Mesenchymal stem cell (in vitro differentiated cells and primary cell): ENCODE measurements around the gene PCBD2.

Experiments
- DNase-seq: peaks from one replicate; pipeline ENCODE4 v3.0.0-alpha.2; 2013
- H2AFZ ChIP-seq: one replicate; pipeline ENCODE4 v1.6.1; 2013; ENCODE audit warnings: low read depth, mild to moderate bottlenecking, control low read depth, inconsistent platforms, low read length, moderate library complexity
- H2AK5ac ChIP-seq: 2 replicates; pipeline ENCODE4 v1.6.1; 2013; ENCODE audit warnings: low read length, moderate library complexity, mild to moderate bottlenecking, inconsistent platforms; ENCODE audit not compliant: severe bottlenecking
- H2BK120ac ChIP-seq: one replicate; pipeline ENCODE4 v1.6.1; 2013; ENCODE audit warnings: low read depth, mild to moderate bottlenecking, inconsistent platforms, low read length, moderate library complexity
- H2BK12ac ChIP-seq, 2 experiments: one replicate each; pipeline ENCODE4 v1.6.1; 2013; ENCODE audit warnings: inconsistent platforms in 2 of 2, low read length in 2 of 2, mild to moderate bottlenecking in 2 of 2, moderate library complexity in 2 of 2, control low read depth in 1 of 2
- H2BK15ac ChIP-seq: one replicate; pipeline ENCODE4 v1.6.1; 2013; ENCODE audit warnings: mild to moderate bottlenecking, low read depth, inconsistent platforms; ENCODE audit not compliant: poor library complexity, severe bottlenecking
- H2BK5ac ChIP-seq: 2 replicates; pipeline ENCODE4 v1.6.1; 2013; ENCODE audit warnings: low read depth, mild to moderate bottlenecking, low read length, control low read depth, inconsistent platforms; ENCODE audit not compliant: poor library complexity, severe bottlenecking
- H3K14ac ChIP-seq, 2 experiments: one replicate each; pipeline ENCODE4 v1.6.1; 2013; ENCODE audit warnings: inconsistent platforms in 2 of 2, low read length in 2 of 2, control low read depth in 1 of 2, mild to moderate bottlenecking in 1 of 2, moderate library complexity in 1 of 2
- H3K18ac ChIP-seq, 2 experiments: one replicate each; pipeline ENCODE4 v1.6.1; 2013; ENCODE audit warnings: inconsistent platforms in 2 of 2, low read length in 2 of 2, control low read depth in 1 of 2, low read depth in 1 of 2, mild to moderate bottlenecking in 1 of 2
- H3K23ac ChIP-seq, 2 experiments: one replicate each; pipeline ENCODE4 v1.6.1; 2013; ENCODE audit warnings: inconsistent platforms in 2 of 2, low read length in 2 of 2, mild to moderate bottlenecking in 2 of 2, moderate library complexity in 2 of 2, control low read depth in 1 of 2
- H3K27ac ChIP-seq: 2 replicates; pipeline ENCODE4 v1.5.1; 2013; ENCODE audit warnings: mild to moderate bottlenecking, moderate library complexity, low read length, control low read depth, inconsistent platforms; ENCODE audit not compliant: poor library complexity, severe bottlenecking
- H3K27me3 ChIP-seq, 2 experiments: 2 replicates each; pipeline versions ENCODE4 v1.6.1 to v1.7.0; 2013; ENCODE audit warnings: low read length in 2 of 2, mild to moderate bottlenecking in 2 of 2, moderate library complexity in 2 of 2, control low read depth in 1 of 2, inconsistent platforms in 1 of 2; ENCODE audit not compliant: control insufficient read depth in 1 of 2, insufficient read depth in 1 of 2
- H3K36me3 ChIP-seq, 2 experiments: 2 replicates each; pipeline versions ENCODE4 v1.6.1 to v1.7.0; 2013; ENCODE audit warnings: low read length in 2 of 2, control low read depth in 1 of 2, inconsistent platforms in 1 of 2, low read depth in 1 of 2, mild to moderate bottlenecking in 1 of 2; ENCODE audit not compliant: insufficient read depth in 2 of 2, control insufficient read depth in 1 of 2
- H3K4ac ChIP-seq, 2 experiments: one replicate each; pipeline ENCODE4 v1.6.1; 2013; ENCODE audit warnings: inconsistent platforms in 2 of 2, low read length in 2 of 2, mild to moderate bottlenecking in 2 of 2, moderate library complexity in 2 of 2, control low read depth in 1 of 2, low read depth in 1 of 2
- H3K4me1 ChIP-seq: 2 replicates; pipeline ENCODE4 v1.6.1; 2013; ENCODE audit warnings: low read depth, low read length, control low read depth; ENCODE audit not compliant: control insufficient read depth, insufficient read depth
- H3K4me2 ChIP-seq: 2 replicates; pipeline ENCODE4 v1.6.1; 2013; ENCODE audit warnings: low read length, mild to moderate bottlenecking, inconsistent platforms; ENCODE audit not compliant: poor library complexity, severe bottlenecking
- H3K4me3 ChIP-seq, 2 experiments: 2 replicates each; pipeline versions ENCODE4 v1.5.1 to v1.7.0; 2013; ENCODE audit warnings: low read length in 2 of 2, mild to moderate bottlenecking in 2 of 2, control low read depth in 1 of 2, low read depth in 1 of 2; ENCODE audit not compliant: insufficient read depth in 1 of 2
- H3K79me1 ChIP-seq: replicated peaks from 2 replicates; pipeline ENCODE4 v1.6.1; 2013; ENCODE audit warnings: mild to moderate bottlenecking, control low read depth, low read length, inconsistent platforms; ENCODE audit not compliant: poor library complexity, severe bottlenecking
- H3K9ac ChIP-seq: 2 replicates; pipeline ENCODE4 v1.7.0; 2013; ENCODE audit warnings: mild to moderate bottlenecking, low read length, moderate library complexity
- H3K9me3 ChIP-seq: 2 replicates; pipeline ENCODE4 v1.7.0; 2013; ENCODE audit warnings: mild to moderate bottlenecking, low read length; ENCODE audit not compliant: control insufficient read depth
- H4K8ac ChIP-seq: one replicate; pipeline ENCODE4 v1.6.1; 2013; ENCODE audit warnings: inconsistent platforms, mild to moderate bottlenecking, low read length, moderate library complexity
- H4K91ac ChIP-seq: one replicate; pipeline ENCODE4 v1.6.1; 2013; ENCODE audit warnings: mild to moderate bottlenecking, low read length, inconsistent platforms
- WGBS: methylation state at CpG from one replicate; pipeline ENCODE4 v1.1.7; 2013; ENCODE audit warnings: mixed read lengths; 5-methylcytosine and 5-hydroxymethylcytosine counted together

PCBD2 gene

GRCh38 chr5:134965271-134965825 is 60.4 kb downstream of the PCBD2 start:
- Histone ChIP-seq H3K4me1 (no peaks in the 10 kb centered on the region), H3K36me3 (peaks cover 6 to 27% of the 10 kb centered on the region in 2 experiments), H3K4me3 (no peak overlapping the region), H3K27me3 (no peaks in the 10 kb centered on the region), H3K9me3 (no peaks in the 10 kb centered on the region), H2AFZ (no peak overlapping the region), H3K14ac (peak overlapping the region in 1 of 2 experiments; percentile 58), H3K4ac (no peak overlapping the region), H2AK5ac (no peak overlapping the region), H3K23ac (no peak overlapping the region), H3K4me2 (no peak overlapping the region), H3K18ac (no peak overlapping the region), H2BK5ac (no peak overlapping the region), H2BK12ac (no peak overlapping the region), H3K9ac (no peak overlapping the region), H2BK120ac (no peak overlapping the region), H4K91ac (no peak overlapping the region), H3K27ac (no peak overlapping the region), H2BK15ac (no peak overlapping the region), H4K8ac (no peak overlapping the region), H3K79me1 (no peaks in the 10 kb centered on the region)
- 97% methylated on average over 3 of the region's 3 CpGs for WGBS
- no peak for DNase-seq

- no peak for DNase-seq
- H3K4me1 ChIP-seq, result no peaks in the 10 kb centered on the region
- no peak within 1 kb of the TSS for H3K4me3 ChIP-seq
- no peak within 1 kb of the TSS for H3K4me2 ChIP-seq
- no peak within 1 kb of the TSS for H3K23ac ChIP-seq
- H2BK5ac ChIP-seq, result no peak within 1 kb of the TSS
- no peak within 1 kb of the TSS for H3K18ac ChIP-seq
- no peak within 1 kb of the TSS for H3K4ac ChIP-seq
- H3K14ac ChIP-seq, result no peak within 1 kb of the TSS
- H2AFZ ChIP-seq, result no peak within 1 kb of the TSS
- no peaks in the 10 kb centered on the region for H3K9me3 ChIP-seq
- WGBS, result 96% methylated on average over 2 of the region's 3 CpGs
- H3K79me1 ChIP-seq, result no peaks in the 10 kb centered on the region
- H4K8ac ChIP-seq, result no peak within 1 kb of the TSS
- peaks cover 0 to 21% of the 10 kb centered on the region in 2 experiments for H3K36me3 ChIP-seq
- no peak within 1 kb of the TSS for H2BK120ac ChIP-seq
- H3K27ac ChIP-seq, result no peak within 1 kb of the TSS
- H2BK12ac ChIP-seq, result no peak within 1 kb of the TSS
- H3K27me3 ChIP-seq, result no peaks in the 10 kb centered on the region
- H2AK5ac ChIP-seq, result no peak within 1 kb of the TSS
- H4K91ac ChIP-seq, result no peak within 1 kb of the TSS
- H2BK15ac ChIP-seq, result no peak within 1 kb of the TSS
- no peak within 1 kb of the TSS for H3K9ac ChIP-seq
Observed at GRCh38 chr5:134967607-134968006, 62.7 kb downstream of the PCBD2 start, which contains the start of gene CATSPER3. TSS of gene CATSPER3 (plus strand) at chr5:134967907. CDS start at chr5:134967992, 85 bp downstream.

- Histone ChIP-seq H2BK5ac (no peak overlapping the region), H3K23ac (no peak overlapping the region), H3K9me3 (no peaks in the 10 kb centered on the region), H3K4me2 (no peak overlapping the region), H3K27me3 (no peaks in the 10 kb centered on the region), H3K4ac (no peak overlapping the region), H3K79me1 (no peaks in the 10 kb centered on the region), H3K18ac (no peak overlapping the region), H2BK12ac (no peak overlapping the region), H3K27ac (no peak overlapping the region), H4K91ac (no peak overlapping the region), H3K14ac (no peak overlapping the region), H3K9ac (no peak overlapping the region), H2BK15ac (no peak overlapping the region), H2BK120ac (no peak overlapping the region), H4K8ac (no peak overlapping the region), H3K4me3 (no peak overlapping the region), H3K36me3 (peaks cover 0 to 19% of the 10 kb centered on the region in 2 experiments), H2AK5ac (no peak overlapping the region), H3K4me1 (no peaks in the 10 kb centered on the region), H2AFZ (no peak overlapping the region)
- DNase-seq, result no peak
- WGBS, result 89% methylated on average over 2 of the region's 3 CpGs
Observed at GRCh38 chr5:134968055-134968454, 63.1 kb downstream of the PCBD2 start.

GRCh38 chr5:134969166-134969565 is 64.2 kb downstream of the PCBD2 start:
- no peak overlapping the region for H2BK15ac ChIP-seq
- H3K27me3 ChIP-seq, result no peaks in the 10 kb centered on the region
- H3K4me2 ChIP-seq, result no peak overlapping the region
- DNase-seq, result no peak
- H4K91ac ChIP-seq, result no peak overlapping the region
- no peaks in the 10 kb centered on the region for H3K79me1 ChIP-seq
- peaks cover 0 to 16% of the 10 kb centered on the region in 2 experiments for H3K36me3 ChIP-seq
- H2AFZ ChIP-seq, result no peak overlapping the region
- H3K4me3 ChIP-seq, result no peak overlapping the region
- H4K8ac ChIP-seq, result no peak overlapping the region
- no peak overlapping the region for H3K18ac ChIP-seq
- H3K4ac ChIP-seq, result no peak overlapping the region
- no peak overlapping the region for H2BK12ac ChIP-seq
- no peaks in the 10 kb centered on the region for H3K9me3 ChIP-seq
- H3K9ac ChIP-seq, result no peak overlapping the region
- H3K27ac ChIP-seq, result no peak overlapping the region
- H2BK5ac ChIP-seq, result no peak overlapping the region
- H3K14ac ChIP-seq, result no peak overlapping the region
- no peak overlapping the region for H3K23ac ChIP-seq
- no peak overlapping the region for H2BK120ac ChIP-seq
- H3K4me1 ChIP-seq, result no peaks in the 10 kb centered on the region
- no peak overlapping the region for H2AK5ac ChIP-seq
